ENCODE data around the gene ATP1A1. TPM values are rescaled to one million over a fixed set of nuclear protein-coding genes. Genes with fewer than 3 reads are reported as not detected.

Gene ATP1A1
- total RNA-seq, 1 donor from 2014 or later = 219 TPM

- DNase-seq (ENCODE audit: low spot score in 2 of 2, unreplicated experiment in 2 of 2) = no peak
- no peaks in the 10 kb centered on the region for H3K4me1 Mint-ChIP-seq
- no peaks in the 10 kb centered on the region for H3K9me3 Mint-ChIP-seq
- no peaks in the 10 kb centered on the region for H3K27me3 Mint-ChIP-seq (ENCODE audit: low read depth)
- H3K4me3 Mint-ChIP-seq = no peak overlapping the region
- no peak overlapping the region for H3K27ac Mint-ChIP-seq
- no peak for TF ChIP-seq CTCF (IDR thresholded peaks at IDR 0.05; ENCODE audit: unreplicated experiment)
- H3K36me3 Mint-ChIP-seq = peaks cover 79% of the 10 kb centered on the region
Measured at GRCh38 chr1:116392717-116393404, 19.8 kb downstream of the ATP1A1 start.

GRCh38 chr1:116393792-116394191 lies 20.7 kb downstream of the ATP1A1 start:
- H3K4me1 Mint-ChIP-seq = no peaks in the 10 kb centered on the region
- no peak for TF ChIP-seq CTCF (IDR thresholded peaks at IDR 0.05; ENCODE audit: unreplicated experiment)
- no peaks in the 10 kb centered on the region for H3K27me3 Mint-ChIP-seq (ENCODE audit: low read depth)
- H3K27ac Mint-ChIP-seq = no peak overlapping the region
- no peaks in the 10 kb centered on the region for H3K9me3 Mint-ChIP-seq
- no peak for DNase-seq (ENCODE audit: low spot score in 2 of 2, unreplicated experiment in 2 of 2)
- H3K36me3 Mint-ChIP-seq = peaks cover 79% of the 10 kb centered on the region
- H3K4me3 Mint-ChIP-seq = no peak overlapping the region

- no peak overlapping the region for H3K4me3 Mint-ChIP-seq
- H3K36me3 Mint-ChIP-seq = peaks cover 78% of the 10 kb centered on the region
- H3K4me1 Mint-ChIP-seq = no peaks in the 10 kb centered on the region
- DNase-seq (ENCODE audit: low spot score in 2 of 2, unreplicated experiment in 2 of 2) = no peak
- no peak for TF ChIP-seq CTCF (IDR thresholded peaks at IDR 0.05; ENCODE audit: unreplicated experiment)
- H3K27me3 Mint-ChIP-seq (ENCODE audit: low read depth) = no peaks in the 10 kb centered on the region
- no peak overlapping the region for H3K27ac Mint-ChIP-seq
- no peaks in the 10 kb centered on the region for H3K9me3 Mint-ChIP-seq
Measured at GRCh38 chr1:116394270-116394669, 21.2 kb downstream of the ATP1A1 start.

- Mint-ChIP-seq H3K27me3 (ENCODE audit: low read depth) (no peaks in the 10 kb centered on the region), H3K27ac (no peak overlapping the region), H3K4me3 (no peak overlapping the region), H3K36me3 (peaks cover 79% of the 10 kb centered on the region), H3K4me1 (no peaks in the 10 kb centered on the region), H3K9me3 (no peaks in the 10 kb centered on the region)
- no peak for TF ChIP-seq CTCF (IDR thresholded peaks at IDR 0.05; ENCODE audit: unreplicated experiment)
- no peak for DNase-seq (ENCODE audit: low spot score in 2 of 2, unreplicated experiment in 2 of 2)
Measured at GRCh38 chr1:116396769-116397168, 23.7 kb downstream of the ATP1A1 start.

- Mint-ChIP-seq H3K36me3 (peaks cover 81% of the 10 kb centered on the region), H3K27ac (no peak overlapping the region), H3K4me1 (no peaks in the 10 kb centered on the region), H3K27me3 (ENCODE audit: low read depth) (no peaks in the 10 kb centered on the region), H3K4me3 (no peak overlapping the region), H3K9me3 (no peaks in the 10 kb centered on the region)
- DNase-seq (ENCODE audit: low spot score in 2 of 2, unreplicated experiment in 2 of 2) = no peak
- TF ChIP-seq CTCF (IDR thresholded peaks at IDR 0.05; ENCODE audit: unreplicated experiment) = no peak
Measured at GRCh38 chr1:116397728-116398127, 24.7 kb downstream of the ATP1A1 start.

All from mesothelial cell of epicardium (in vitro differentiated cells).